K562 (cell line): Measurements from ENCODE around the gene PREX1.

Experiments
- RAD21 ChIP-seq, 2 experiments: fragments of 250-450 bp in 1 of 2; fragments of 450-650 bp in 1 of 2; sonication (Bioruptor Pico) in 1 of 2; formaldehyde crosslinking in 1 of 2; IDR thresholded peaks in 1 of 2; conservative IDR thresholded peaks in 1 of 2; 2 replicates each; pipeline versions ENCODE4 v1.4.0 to v1.8.0; 2020 to 2022; ENCODE audit warnings: mild to moderate bottlenecking in 2 of 2, moderate library complexity in 1 of 2
- RFX5 ChIP-seq: IDR thresholded peaks from 2 replicates; pipeline ENCODE4 v1.6.1; 2011; ENCODE audit warnings: low read depth, mild to moderate bottlenecking, improper control_type of control experiment, low read length
- TSHZ1 ChIP-seq: fragments of 250-450 bp; sonication (Bioruptor Pico); IDR thresholded peaks from 2 replicates; pipeline ENCODE4 v1.4.0; 2020; ENCODE audit warnings: mild to moderate bottlenecking, moderate library complexity
- USF2 ChIP-seq: sonication (generic); formaldehyde crosslinking; IDR thresholded peaks from 2 replicates; pipeline ENCODE4 v1.5.0; 2020; ENCODE audit warnings: missing genetic modification reagents
- ZNF609 ChIP-seq: sonication (generic); formaldehyde crosslinking; IDR thresholded peaks from 2 replicates; pipeline ENCODE4 v1.8.1; 2023; ENCODE audit warnings: missing genetic modification reagents, mild to moderate bottlenecking, borderline replicate concordance

- TF ChIP-seq RFX5 (no peak), TSHZ1 (CRISPR knock-in tag) (no peak), ZNF609 (CRISPR knock-in tag) (no peak), RAD21 (CRISPR knock-in tag; conservative IDR thresholded peaks at IDR 0.05 in 1 of 2, IDR thresholded peaks at IDR 0.05 in 1 of 2) (no peak), USF2 (CRISPR knock-in tag) (no peak)
These were observed 131.1 kb downstream of the PREX1 start for GRCh38 chr20:48696671-48697070.
